ENCODE results near the gene GNG8.

GNG8 gene

GRCh38 chr19:46635920-46636761 is at the start of gene GNG8:
TSS of gene GNG8 (minus strand) at chr19:46636202. CDS start at chr19:46634682, 1,520 bp downstream.
- no peak for FAIRE-seq
- no peak for DNase-seq (ENCODE audit: extremely low spot score, insufficient read length, low read depth)

- no peak for DNase-seq (ENCODE audit: extremely low spot score, insufficient read length, low read depth)
- no peak for FAIRE-seq
These were observed 49.2 kb upstream of the GNG8 start for GRCh38 chr19:46685189-46685588.

DNA sequence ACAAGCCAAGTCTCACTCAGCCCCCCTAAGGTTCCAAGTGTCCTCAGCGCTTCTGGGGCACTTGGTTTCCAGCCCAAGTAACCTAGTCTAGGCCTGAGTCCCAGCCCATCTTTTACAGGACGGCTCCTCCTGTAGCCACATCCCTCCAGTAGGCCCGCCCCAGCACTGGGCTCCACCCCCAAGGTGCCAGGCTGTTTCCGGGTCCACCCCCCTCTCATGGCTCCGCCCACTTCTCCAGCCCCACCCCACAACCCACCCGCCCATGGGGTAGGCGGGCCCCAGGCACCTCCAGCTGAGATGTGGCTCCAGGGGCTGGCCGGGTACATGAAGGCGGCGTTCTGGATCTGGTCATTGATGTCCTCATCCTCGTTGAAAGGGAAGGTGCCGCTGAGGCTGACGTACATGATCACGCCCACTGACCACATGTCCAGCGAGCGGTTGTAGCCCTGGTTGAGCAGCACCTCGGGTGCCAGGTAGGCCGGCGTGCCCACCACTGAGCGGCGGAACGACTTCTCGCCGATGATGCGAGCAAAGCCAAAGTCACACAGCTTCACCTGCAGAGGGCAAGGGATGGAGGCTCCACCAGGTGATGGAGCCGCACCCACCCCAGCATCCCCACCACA is 42.2 kb upstream of the GNG8 start:
- DNase-seq (ENCODE audit: extremely low spot score, insufficient read length, low read depth) (peak; percentile 48), FAIRE-seq (no peak)

DNA sequence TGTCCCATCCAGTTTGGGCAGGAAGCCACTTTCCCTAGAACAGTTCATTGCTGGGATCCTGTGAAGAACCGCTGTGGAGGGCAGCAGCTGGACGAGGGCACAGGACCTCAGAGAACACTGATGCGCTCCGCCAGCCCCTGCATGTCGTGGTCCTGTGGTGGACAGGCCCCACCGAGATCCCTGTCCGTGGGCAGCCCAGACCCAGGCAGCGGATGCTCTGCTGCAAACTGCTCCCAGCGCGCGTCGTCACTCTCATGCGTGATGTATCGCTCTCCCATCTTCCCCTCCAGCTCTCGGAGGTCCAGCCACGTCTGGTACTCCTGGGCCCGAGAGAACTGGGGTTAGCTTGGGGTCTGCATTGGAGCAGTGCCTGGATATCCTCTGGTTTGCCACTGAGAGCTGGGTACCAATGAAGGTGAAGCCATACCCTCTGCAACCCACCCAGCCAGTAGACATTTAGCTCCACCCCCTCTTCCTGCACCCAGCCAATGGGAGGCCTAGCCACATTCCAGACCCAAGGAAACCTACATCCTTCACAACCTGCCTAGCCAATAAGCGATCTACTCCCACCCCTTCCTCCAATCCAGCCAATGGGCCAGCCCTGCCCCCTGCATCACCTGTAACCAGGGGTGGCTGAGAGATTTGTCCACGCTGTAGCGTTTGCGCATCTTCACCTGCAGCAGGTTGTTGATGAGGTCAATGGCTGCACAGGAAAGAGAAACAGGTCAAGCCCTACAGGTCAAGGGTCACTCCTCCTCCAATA is 38.6 kb upstream of the GNG8 start:
- FAIRE-seq: no peak
- DNase-seq (ENCODE audit: extremely low spot score, insufficient read length, low read depth): no peak

DNA sequence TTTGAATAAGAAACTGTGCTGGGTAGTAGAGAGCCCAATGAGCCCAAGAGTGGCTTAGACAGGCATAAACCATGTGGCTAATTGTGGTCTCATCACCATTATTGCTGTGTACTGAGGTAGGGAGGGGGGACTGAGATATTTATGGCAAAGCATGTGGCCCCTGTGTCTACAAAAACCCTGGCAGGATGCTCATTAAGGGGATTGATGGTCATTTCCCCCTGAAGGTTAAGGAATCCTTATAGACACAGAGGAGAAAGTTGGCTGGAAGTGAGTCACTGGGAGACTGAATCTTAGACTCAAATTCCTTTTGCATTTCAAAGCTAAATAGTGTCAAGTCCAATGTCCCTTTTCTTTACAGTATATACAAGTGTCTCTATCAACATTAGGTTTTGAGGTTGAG is 34.8 kb upstream of the GNG8 start:
- FAIRE-seq (no peak), DNase-seq (ENCODE audit: extremely low spot score, insufficient read length, low read depth) (no peak)

- DNase-seq (ENCODE audit: extremely low spot score, insufficient read length, low read depth) (no peak), FAIRE-seq (no peak)
These were observed 32.7 kb upstream of the GNG8 start for GRCh38 chr19:46668662-46669061.

GRCh38 chr19:46665072-46665471 is 29.1 kb upstream of the GNG8 start:
- FAIRE-seq (no peak), DNase-seq (ENCODE audit: extremely low spot score, insufficient read length, low read depth) (no peak)

- DNase-seq (ENCODE audit: extremely low spot score, insufficient read length, low read depth) (peak; percentile 48), FAIRE-seq (peak; percentile 83)
These were observed 26.0 kb upstream of the GNG8 start for GRCh38 chr19:46661735-46662592.

- peak; percentile 98 for DNase-seq (ENCODE audit: extremely low spot score, insufficient read length, low read depth)
- peak; percentile 100 for FAIRE-seq
These were observed 25.2 kb upstream of the GNG8 start, which contains the start of gene DACT3 for GRCh38 chr19:46661020-46661731. TSS of gene DACT3 (minus strand) at chr19:46661182. CDS start at chr19:46661064, 118 bp downstream.

DNA sequence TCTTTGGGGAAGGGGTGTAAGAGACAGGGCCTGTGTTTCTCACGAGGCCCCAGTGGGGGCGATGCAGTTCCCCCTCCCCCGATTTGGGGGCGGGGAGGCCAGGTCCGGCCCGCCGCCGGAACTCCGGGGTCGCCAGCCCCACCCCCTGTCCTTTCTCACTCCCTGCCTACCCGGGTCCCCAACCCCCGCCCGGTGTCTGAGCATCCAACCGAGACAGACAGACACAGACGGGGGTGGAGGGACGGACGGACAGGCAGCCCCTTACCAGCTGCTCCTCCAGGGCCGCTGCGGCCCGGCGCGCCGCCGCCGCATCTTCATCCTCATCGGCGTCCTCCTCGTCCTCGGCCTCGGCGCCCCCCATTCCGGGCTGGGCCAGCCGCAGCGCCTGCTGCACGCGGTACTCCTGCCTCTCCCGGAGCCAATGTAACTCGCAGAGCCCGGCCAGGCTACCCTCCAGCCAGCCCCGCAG is 24.6 kb upstream of the GNG8 start:
- FAIRE-seq (no peak), DNase-seq (ENCODE audit: extremely low spot score, insufficient read length, low read depth) (no peak)

DNA sequence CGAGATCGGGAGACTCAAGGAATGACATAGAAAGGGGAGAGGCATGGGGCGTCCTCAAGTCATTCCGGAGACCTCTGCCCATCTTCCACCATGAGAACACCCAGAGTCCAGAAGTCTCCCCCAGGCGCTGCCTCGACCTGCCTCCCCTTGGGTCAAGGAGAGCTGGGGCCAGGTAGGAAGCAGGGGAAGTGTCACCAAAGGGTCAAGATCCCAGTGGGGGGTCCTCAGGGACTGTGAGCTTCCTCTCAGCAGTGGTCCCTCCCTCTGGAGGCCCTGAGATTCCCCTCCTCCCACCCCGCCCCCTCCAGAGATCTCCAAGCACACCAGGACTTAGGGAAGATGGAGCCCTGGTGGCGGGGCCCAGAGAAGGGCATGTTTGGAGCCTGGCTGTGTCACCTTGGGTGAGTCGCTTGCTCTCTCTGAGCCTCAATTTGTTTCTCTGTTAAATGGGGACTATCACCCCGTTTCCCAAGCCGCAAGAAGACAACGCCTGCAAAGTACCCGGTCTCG is 24.1 kb upstream of the GNG8 start:
- no peak for DNase-seq (ENCODE audit: extremely low spot score, insufficient read length, low read depth)
- FAIRE-seq: no peak

DNA sequence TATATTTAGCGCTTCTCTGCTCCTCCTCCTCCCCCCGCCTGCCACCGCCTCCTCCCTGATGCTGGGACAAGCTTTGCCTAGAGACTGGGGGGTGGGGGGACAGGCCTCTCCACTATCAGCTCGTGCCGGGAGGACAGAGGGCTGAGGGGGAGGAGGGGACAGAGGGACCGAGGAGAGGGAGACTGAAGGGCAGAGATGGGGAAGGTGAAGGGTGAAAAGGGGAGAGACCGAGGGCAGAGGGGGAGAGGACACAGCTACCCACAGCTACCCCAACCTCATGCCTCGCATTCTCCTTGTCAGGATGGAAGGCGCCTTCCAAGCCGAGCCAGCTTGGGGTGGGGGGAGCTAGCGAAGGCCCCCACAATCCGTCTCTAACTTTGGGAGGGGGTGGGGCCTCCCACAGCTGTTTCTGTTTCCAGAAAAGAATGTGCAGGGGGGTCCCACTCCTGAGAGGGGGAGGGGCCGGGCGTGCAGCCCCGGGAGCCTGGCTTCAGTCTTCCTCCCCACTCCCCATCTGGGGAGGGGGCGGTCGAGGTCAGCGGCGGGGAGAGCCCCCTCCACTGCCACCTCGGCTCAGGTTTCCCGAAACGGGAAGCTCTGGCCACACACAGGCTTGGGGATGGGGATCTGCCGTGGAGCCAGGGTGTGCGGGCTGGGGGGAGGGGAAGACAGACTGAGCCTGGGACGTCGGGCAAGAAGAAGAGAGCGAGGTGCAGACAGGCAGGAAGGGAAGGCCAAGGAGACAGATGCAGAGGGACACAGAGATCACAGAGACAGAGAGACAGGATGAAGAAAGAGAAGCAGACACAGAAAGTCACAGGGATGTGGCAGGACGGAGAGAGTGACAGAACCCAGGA is 23.4 kb upstream of the GNG8 start:
- no peak for DNase-seq (ENCODE audit: extremely low spot score, insufficient read length, low read depth)
- FAIRE-seq: no peak

DNA sequence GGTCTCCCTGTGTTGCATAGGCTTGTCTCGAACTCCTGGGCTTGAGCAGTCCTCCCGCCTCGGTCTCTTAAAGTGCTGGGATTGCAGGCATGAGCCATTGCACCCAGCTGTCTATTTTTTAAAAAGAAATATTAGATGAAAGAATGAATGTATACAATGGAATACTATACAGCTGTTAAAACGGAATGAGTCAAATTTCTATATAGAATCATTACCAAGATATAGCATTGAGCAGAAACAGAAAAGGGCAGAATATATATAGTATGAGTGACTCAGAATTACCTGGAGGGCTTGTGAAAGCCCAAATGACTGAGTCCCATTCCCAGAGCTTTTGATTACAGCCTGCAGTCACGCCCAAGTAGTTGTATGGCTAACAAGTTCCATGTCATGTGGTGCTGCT is 20.5 kb upstream of the GNG8 start:
- FAIRE-seq: no peak
- no peak for DNase-seq (ENCODE audit: extremely low spot score, insufficient read length, low read depth)

DNA sequence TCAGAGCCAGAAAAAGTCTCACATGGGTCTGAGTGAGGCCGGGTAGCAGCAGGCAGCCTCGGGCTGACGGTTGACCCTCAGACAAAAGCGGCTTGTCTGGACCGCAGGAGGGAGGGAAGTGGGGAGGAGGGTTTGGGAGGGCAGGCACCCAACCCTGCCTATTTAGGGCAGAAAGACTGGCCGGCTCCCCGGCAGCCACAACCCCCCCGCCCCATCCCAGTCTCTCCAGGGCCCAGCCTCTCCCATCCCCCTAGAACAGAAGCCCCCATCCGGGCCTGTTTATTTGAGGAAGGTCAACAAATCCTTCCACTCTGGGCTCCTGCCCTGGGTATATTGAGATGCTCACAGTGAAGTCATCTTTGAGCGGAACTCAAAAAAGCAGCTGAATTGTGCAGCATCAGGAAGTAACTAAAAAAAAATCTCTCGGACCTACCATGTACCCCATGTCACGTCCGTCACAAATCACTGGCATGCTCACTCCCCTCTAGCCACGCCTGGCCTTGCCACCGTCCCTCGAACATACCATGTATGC is 18.7 kb upstream of the GNG8 start:
- FAIRE-seq: no peak

DNA sequence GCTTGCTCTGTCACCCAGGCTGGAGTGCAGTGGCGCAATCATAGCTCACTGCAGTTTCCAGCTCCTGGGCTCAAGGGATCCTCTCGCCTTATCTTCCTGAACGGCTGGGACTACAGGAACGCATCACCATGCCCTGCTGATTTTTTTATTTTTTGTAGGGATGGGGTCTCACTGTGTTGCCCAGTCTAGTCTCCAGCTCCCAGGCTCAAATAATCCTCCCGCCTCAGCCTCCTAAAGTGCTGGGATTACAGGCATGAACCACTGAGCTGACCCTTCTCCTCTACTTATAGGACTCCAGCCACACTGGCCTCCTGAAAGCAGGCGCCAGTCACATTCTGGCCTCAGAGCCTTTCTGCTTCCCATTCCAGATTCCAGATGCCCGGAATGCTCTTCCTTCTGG is 14.4 kb upstream of the GNG8 start:
- no peak for FAIRE-seq
- DNase-seq (ENCODE audit: extremely low spot score, insufficient read length, low read depth): no peak

More for the DNA sequence above, 18.7 kb upstream of the GNG8 start:
- DNase-seq (ENCODE audit: extremely low spot score, insufficient read length, low read depth): no peak

GRCh38 chr19:46648961-46649960 is 13.3 kb upstream of the GNG8 start:
- FAIRE-seq: no peak

More at GRCh38 chr19:46648961-46649960, 13.3 kb upstream of the GNG8 start:
- no peak for DNase-seq (ENCODE audit: extremely low spot score, insufficient read length, low read depth)

Data from GM18507 (cell line).